Duodenal mucosa (tissue), 2 donors: ENCODE measurements around the gene LGALS7B.
"Not testable (repeated sequence)": the region's sequence is repeated elsewhere in the genome, so short reads cannot be mapped to it uniquely, and the experiment has no call there.

Experiments
- H3K27ac ChIP-seq: one replicate; pipeline ENCODE4 v1.7.0; 2013; ENCODE audit warnings: low read depth, low read length
- H3K27me3 ChIP-seq, 2 donors: one replicate each; pipeline ENCODE4 v1.7.0; 2013; ENCODE audit warnings: low read length in 2 of 2, control low read depth in 1 of 2; ENCODE audit not compliant: insufficient read depth in 2 of 2, control insufficient read depth in 1 of 2
- H3K36me3 ChIP-seq, 2 donors: one replicate each; pipeline ENCODE4 v1.7.0; 2013; ENCODE audit warnings: low read length in 2 of 2, control low read depth in 1 of 2; ENCODE audit not compliant: insufficient read depth in 2 of 2, control insufficient read depth in 1 of 2
- H3K4me1 ChIP-seq, 2 donors: one replicate each; pipeline ENCODE4 v1.7.0; 2013; ENCODE audit warnings: low read length in 2 of 2, control low read depth in 1 of 2; ENCODE audit not compliant: insufficient read depth in 2 of 2, control insufficient read depth in 1 of 2
- H3K4me3 ChIP-seq, 2 donors: one replicate each; pipeline ENCODE4 v1.7.0; 2013; ENCODE audit warnings: low read length in 2 of 2, low read depth in 1 of 2
- H3K9ac ChIP-seq, 2 donors: one replicate each; pipeline ENCODE4 v1.7.0; 2013; ENCODE audit warnings: low read length in 2 of 2, low read depth in 1 of 2
- H3K9me3 ChIP-seq, 2 donors: one replicate each; pipeline ENCODE4 v1.7.0; 2013; ENCODE audit warnings: low read length in 2 of 2, control low read depth in 1 of 2; ENCODE audit not compliant: control insufficient read depth in 1 of 2

LGALS7B gene

DNA sequence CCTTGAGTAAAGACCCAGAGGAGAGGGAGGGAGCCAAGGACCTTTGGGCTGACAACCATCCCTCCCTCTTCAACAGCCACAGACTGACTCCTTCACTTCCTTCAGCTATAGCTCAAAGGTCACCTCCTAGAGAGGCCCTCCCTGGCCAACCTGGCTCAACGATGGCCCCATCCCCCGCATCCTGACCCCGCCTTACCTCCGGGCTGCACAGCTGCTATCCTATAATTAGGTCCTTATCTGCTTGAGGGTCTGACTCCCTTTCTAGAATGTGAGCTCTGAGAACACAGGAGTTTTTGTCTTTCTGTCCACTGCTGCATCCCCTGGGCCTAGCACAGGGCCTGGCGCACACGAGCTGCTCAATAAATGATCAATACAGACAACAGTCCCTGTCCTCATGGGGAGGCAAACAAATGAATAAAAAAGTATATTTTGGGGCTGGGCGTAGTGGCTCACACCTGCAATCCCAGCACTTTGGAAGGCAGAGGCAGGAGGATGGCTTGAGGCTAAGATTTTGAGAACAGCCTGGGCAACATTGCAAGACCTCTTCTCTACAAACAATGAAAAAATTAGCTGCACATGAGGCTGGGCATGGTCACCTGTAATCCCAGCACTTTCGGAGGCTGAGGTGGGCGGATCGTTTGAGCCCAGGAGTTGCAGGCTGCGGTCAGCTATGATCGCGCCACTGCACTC lies 30.4 kb downstream of the LGALS7B start:
- peaks cover 38 to 41% of the 10 kb centered on the region in 2 donors for H3K4me1 ChIP-seq
- H3K9me3 ChIP-seq: no peaks in the 10 kb centered on the region
- peaks cover 22 to 39% of the 10 kb centered on the region in 2 donors for H3K36me3 ChIP-seq
- no peaks in the 10 kb centered on the region for H3K27me3 ChIP-seq
- H3K27ac ChIP-seq: peak overlapping the region; percentile 80
- H3K4me3 ChIP-seq: peak overlapping the region; percentile 6 to 35
- peak overlapping the region in 1 of 2 donors; percentile 51 for H3K9ac ChIP-seq

DNA sequence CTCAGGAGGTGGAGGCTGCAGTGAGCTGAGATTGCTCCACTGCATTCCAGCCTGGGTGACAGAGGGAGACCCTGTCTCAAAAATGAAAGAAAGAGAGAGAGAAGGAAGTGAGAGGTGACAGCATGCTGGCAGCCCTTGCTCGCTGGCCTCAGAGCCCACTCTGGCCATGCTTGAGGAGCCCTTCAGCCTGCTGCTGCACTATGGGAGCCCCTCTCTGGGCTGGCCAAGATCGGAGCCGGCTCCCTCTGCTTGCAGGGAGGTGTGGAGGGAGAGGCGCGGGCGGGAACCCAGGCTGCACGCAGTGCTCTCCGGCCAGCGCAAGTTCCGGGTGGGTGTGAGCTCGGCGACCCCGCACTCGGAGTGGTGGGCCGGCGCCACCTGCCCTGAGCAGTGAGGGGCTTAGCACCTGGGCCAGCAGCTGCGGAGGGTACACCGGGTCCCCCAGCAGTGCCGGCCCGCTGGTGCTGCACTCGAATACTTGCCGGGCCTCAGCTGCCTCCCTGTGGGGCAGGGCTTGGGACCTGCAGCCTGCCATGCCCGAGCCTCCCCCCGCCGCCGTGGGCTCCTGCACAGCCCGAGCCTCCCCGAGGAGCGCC lies 32.3 kb downstream of the LGALS7B start:
- not testable (repeated sequence) for H3K9me3 ChIP-seq, H3K27me3 ChIP-seq, H3K27ac ChIP-seq
- peaks cover 24 to 29% of the 10 kb centered on the region in 2 donors for H3K4me1 ChIP-seq
- H3K36me3 ChIP-seq: peaks cover 13 to 30% of the 10 kb centered on the region in 2 donors
- peak overlapping the region in 1 of 2 donors; percentile 74 for H3K9ac ChIP-seq
- peak overlapping the region in 1 of 2 donors; percentile 61 for H3K4me3 ChIP-seq

DNA sequence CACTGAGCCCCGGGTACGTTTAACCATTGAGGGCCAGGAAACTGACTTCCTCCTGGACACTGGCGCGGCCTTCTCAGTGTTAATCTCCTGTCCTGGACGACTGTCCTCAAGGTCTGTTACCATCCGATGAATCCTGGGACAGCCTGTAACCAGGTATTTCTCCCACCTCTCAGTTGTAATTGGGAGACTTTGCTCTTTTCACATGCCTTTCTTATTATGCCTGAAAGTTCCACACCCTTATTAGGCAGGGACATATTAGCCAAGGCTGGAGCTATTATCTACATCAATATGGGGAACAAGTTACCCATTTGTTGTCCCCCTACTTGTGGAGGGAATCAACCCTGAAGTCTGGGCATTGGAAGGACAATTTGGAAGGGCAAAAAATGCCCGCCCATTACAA lies 36.9 kb downstream of the LGALS7B start:
- H3K27me3 ChIP-seq, H3K27ac ChIP-seq, H3K9ac ChIP-seq, H3K4me3 ChIP-seq, H3K9me3 ChIP-seq: not testable (repeated sequence)
- Histone ChIP-seq H3K4me1 (peaks cover 16 to 18% of the 10 kb centered on the region in 2 donors), H3K36me3 (peaks cover 17 to 31% of the 10 kb centered on the region in 2 donors)

DNA sequence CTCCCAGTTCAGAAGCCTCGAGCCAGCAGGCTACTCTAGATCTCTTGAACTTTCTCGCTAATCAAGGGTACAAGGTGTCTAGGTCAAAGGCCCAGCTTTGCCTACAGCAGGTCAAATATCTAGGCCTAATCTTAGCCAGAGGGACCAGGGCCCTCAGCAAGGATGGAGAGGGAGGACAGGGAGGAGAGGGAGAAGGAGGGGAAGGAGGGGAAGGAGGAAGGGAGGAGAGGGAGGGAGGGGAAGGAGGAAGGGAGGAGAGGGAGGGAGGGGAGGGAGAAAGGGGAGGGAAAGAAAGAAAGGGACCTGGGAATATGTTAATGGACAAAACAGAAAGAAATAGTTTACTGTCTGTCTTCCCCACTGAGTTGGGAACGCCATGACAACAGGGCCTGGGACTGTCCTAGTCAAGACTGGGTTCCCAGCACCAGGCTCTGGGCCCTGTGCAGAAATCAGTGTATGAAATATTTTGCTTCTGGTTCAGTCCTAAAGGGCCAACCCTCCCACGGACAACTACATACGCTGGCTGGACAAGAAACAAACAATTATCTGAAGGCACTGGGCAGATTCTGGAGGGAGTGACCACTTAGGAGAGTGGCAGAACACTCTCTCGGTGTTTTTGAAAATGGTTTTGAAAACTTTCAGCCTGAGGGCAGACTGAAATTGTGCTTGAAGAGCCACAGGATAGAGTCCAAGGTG lies 38.0 kb downstream of the LGALS7B start:
- Histone ChIP-seq H3K27me3 (no peaks in the 10 kb centered on the region), H3K4me1 (peaks cover 19 to 21% of the 10 kb centered on the region in 2 donors), H3K9ac (no peak overlapping the region), H3K4me3 (no peak overlapping the region), H3K36me3 (peaks cover 17 to 31% of the 10 kb centered on the region in 2 donors), H3K27ac (no peak overlapping the region), H3K9me3 (no peaks in the 10 kb centered on the region)

DNA sequence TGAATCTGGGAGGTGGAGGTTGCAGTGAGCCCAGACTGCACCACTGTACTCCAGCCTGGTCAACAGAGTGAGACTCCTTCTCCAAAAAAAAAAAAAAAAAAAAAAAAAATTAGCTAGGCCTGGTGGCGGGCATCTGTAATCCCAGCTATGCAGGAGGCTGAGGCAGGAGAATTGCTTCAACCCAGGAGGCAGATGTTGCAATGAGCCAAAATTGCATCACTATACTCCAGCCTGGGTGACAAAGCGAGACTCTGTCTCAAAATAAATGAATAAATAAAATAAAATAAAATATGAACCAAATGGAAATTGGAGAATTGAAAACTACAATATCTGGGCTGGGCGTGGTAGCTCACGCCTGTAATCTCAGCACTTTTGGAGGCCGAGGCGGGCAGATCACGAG lies 40.2 kb downstream of the LGALS7B start:
- not testable (repeated sequence) for H3K9ac ChIP-seq, H3K9me3 ChIP-seq, H3K4me3 ChIP-seq, H3K27me3 ChIP-seq, H3K27ac ChIP-seq
- Histone ChIP-seq H3K36me3 (peaks cover 11 to 23% of the 10 kb centered on the region in 2 donors), H3K4me1 (peaks cover 25 to 26% of the 10 kb centered on the region in 2 donors)

DNA sequence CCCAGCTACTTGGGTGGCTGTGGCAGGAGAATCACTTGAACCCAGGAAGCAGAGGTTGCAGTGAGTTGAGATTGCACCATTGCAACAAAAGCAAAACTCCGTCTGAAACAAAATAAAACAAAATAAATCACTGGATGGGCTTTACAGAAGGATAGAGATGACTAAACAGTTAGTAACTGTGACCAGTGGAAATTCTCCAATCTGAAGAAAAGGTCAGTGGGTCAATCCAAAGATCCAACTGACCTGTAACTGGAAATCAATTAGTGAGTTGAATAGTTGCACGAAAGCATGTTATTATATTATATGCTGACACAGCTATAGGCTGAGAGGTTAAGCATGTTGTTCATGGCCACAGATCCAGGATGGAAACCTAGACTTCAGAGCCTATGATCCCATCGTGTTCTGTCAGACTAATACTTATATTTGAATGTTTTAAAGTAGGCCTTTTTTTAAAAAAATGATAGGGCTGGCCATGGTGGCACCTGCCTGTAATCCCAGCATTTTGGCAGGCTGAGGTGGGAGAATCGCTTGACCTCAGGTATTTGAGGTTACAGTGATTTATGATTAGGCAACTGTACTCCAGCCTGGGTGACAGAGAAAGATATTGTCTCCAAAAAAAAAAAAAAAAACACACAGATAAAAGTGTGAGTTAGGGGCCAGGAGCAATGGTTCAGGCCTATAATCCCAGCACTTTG lies 41.2 kb downstream of the LGALS7B start:
- Histone ChIP-seq H3K9me3 (no peaks in the 10 kb centered on the region), H3K27ac (no peak overlapping the region), H3K4me1 (peaks cover 25 to 26% of the 10 kb centered on the region in 2 donors), H3K9ac (peak overlapping the region; percentile 80 to 93), H3K36me3 (peaks cover 11 to 25% of the 10 kb centered on the region in 2 donors), H3K27me3 (no peaks in the 10 kb centered on the region), H3K4me3 (peak overlapping the region; percentile 80 to 83)

DNA sequence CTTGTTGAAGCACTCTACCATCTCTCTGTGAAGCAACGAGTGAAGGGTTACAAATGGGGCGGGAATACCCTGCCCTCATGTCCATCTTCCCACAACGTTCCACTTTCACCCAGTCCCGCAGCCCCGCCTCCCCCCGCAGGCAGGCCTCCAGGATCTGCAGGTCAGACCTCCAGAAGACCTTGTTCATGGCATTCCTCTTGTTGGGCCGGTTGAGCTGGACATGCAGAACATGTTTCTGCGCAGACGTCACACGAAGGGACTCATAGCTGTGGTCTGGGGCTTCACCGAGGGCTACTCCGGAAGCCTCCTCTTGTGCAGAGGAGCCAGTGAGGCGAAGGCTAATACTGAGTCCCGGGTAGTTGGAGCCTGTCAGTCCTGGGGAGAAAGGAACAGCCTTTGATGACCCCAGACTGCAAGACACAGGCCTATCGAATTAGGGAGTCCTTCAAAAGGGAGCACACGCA lies 42.2 kb downstream of the LGALS7B start:
- peaks cover 14 to 31% of the 10 kb centered on the region in 2 donors for H3K36me3 ChIP-seq
- H3K4me1 ChIP-seq: peaks cover 24 to 25% of the 10 kb centered on the region in 2 donors

DNA sequence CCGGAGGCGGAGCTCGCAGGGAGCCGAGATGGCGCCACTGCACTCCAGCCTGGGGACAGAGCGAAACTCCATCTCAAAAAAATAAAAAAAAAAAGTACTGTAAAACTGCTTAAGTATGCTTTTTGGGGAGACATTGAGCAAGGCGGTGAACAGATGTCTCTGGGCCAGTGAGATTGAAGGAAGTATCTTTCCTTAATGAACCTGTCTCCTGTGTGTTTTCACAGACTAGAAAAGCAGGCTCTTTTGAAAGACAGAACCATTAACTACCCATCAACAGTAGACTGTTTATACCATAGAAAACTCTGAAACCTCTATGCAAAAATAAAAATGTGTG lies 44.1 kb downstream of the LGALS7B start:
- H3K4me1 ChIP-seq: peaks cover 12 to 20% of the 10 kb centered on the region in 2 donors

More for the DNA sequence above, 42.2 kb downstream of the LGALS7B start:
- peak overlapping the region; percentile 80 to 93 for H3K9ac ChIP-seq
- peak overlapping the region; percentile 80 to 83 for H3K4me3 ChIP-seq
- H3K27me3 ChIP-seq: no peaks in the 10 kb centered on the region
- peak overlapping the region; percentile 95 for H3K27ac ChIP-seq
- no peaks in the 10 kb centered on the region for H3K9me3 ChIP-seq

DNA sequence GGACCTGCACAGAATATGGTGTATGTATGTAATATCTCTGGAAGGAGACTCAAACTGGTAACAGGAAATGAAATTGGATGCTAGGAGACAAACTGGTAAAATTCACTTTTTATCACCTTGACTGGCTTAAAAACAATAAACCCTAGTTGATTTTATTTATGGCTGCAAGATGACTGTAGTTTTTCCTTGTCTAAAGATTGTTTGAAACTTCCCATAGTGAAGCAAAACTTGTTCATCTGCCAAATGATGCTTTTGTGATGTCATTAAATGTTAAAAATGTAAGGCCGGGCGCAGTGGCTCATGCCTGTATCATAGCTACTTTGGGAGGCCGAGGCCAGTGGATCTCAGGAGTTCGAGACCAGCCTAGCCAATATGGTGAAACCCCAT lies 45.1 kb downstream of the LGALS7B start:
- no peak overlapping the region for H3K4me3 ChIP-seq
- peaks cover 31 to 49% of the 10 kb centered on the region in 2 donors for H3K36me3 ChIP-seq
- H3K27ac ChIP-seq: no peak overlapping the region
- no peaks in the 10 kb centered on the region for H3K27me3 ChIP-seq
- peaks cover 12 to 20% of the 10 kb centered on the region in 2 donors for H3K4me1 ChIP-seq
- no peak overlapping the region for H3K9ac ChIP-seq
- no peaks in the 10 kb centered on the region for H3K9me3 ChIP-seq

More for the DNA sequence above, 44.1 kb downstream of the LGALS7B start:
- Histone ChIP-seq H3K27me3 (no peaks in the 10 kb centered on the region), H3K36me3 (peaks cover 21 to 38% of the 10 kb centered on the region in 2 donors), H3K9me3 (no peaks in the 10 kb centered on the region), H3K9ac (no peak overlapping the region), H3K27ac (no peak overlapping the region), H3K4me3 (no peak overlapping the region)
